Colon (tissue), 2 donors: ENCODE measurements around the gene TGIF2LY.
"Not testable (repeated sequence)": the region's sequence is repeated elsewhere in the genome, so short reads cannot be mapped to it uniquely, and the experiment has no call there.

Experiments
- FAIRE-seq: peaks from 2 replicates; lab custom pipeline; 2012; peaks lifted over from hg19 to GRCh38; lab: Jason Lieb, UNC
- donor health status: control.
- donor health status: control.

TGIF2LY gene

GRCh38 chrY:3578767-3579166 lies at the start of gene TGIF2LY:
TSS of gene TGIF2LY (plus strand) at chrY:3579067. CDS start at chrY:3579245, 178 bp downstream.
- FAIRE-seq: not testable (repeated sequence)
